Transverse colon (tissue), 4 donors: ENCODE measurements around the gene RTEL1.
A peak's percentile ranks its signal among the peaks of the same experiment; 100 is the strongest.

ENCODE experiments used
- POLR2A ChIP-seq: fragments of 450-650 bp; IDR thresholded peaks from one replicate; pipeline ENCODE4 v1.6.1; 2016; ENCODE audit warnings: antibody characterized with exemption, mild to moderate bottlenecking, moderate library complexity
- POLR2AphosphoS5 ChIP-seq, 3 donors: sonication (generic); formaldehyde crosslinking; IDR thresholded peaks; one replicate each; pipeline ENCODE4 v1.6.1; 2016; ENCODE audit warnings: antibody characterized with exemption in 3 of 3
- TF ChIP-seq, protein P1 (sequence below), 5 experiments: fragments of 200-600 bp in 3 of 5; fragments of 450-650 bp in 2 of 5; sonication (generic) in 3 of 5; IDR thresholded peaks; 1 replicate in 2 of 5; 2 replicates in 3 of 5; pipeline ENCODE4 v1.5.1; 2016 to 2017; ENCODE audit warnings: antibody characterized with exemption in 5 of 5, inconsistent platforms in 3 of 5, mild to moderate bottlenecking in 2 of 5, moderate library complexity in 1 of 5

- TF ChIP-seq, protein P1, sequence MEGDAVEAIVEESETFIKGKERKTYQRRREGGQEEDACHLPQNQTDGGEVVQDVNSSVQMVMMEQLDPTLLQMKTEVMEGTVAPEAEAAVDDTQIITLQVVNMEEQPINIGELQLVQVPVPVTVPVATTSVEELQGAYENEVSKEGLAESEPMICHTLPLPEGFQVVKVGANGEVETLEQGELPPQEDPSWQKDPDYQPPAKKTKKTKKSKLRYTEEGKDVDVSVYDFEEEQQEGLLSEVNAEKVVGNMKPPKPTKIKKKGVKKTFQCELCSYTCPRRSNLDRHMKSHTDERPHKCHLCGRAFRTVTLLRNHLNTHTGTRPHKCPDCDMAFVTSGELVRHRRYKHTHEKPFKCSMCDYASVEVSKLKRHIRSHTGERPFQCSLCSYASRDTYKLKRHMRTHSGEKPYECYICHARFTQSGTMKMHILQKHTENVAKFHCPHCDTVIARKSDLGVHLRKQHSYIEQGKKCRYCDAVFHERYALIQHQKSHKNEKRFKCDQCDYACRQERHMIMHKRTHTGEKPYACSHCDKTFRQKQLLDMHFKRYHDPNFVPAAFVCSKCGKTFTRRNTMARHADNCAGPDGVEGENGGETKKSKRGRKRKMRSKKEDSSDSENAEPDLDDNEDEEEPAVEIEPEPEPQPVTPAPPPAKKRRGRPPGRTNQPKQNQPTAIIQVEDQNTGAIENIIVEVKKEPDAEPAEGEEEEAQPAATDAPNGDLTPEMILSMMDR (IDR thresholded peaks at IDR 0.05): no peak
- TF ChIP-seq POLR2A (no peak), POLR2AphosphoS5 (IDR thresholded peaks at IDR 0.05) (peak in 1 of 3 donors; percentile 3)
Observed at GRCh38 chr20:63688228-63689045, 30.3 kb downstream of the RTEL1 start.
